A673 (cell line): ENCODE measurements around the gene LHFPL2. TPM values are rescaled to one million over a fixed set of nuclear protein-coding genes. Genes with fewer than 3 reads are reported as not detected.

Experiments used
- BruUV-seq: library from RNA; stranded (reverse); fragments of 400-500 nt; replicated peaks from 2 replicates; lab custom pipeline; 2021; lab: Mats Ljungman, UMichigan
- CTCF ChIA-PET: fragments of 300-600 bp; sonication (Branson Sonifier 250); formaldehyde crosslinking; loops from one replicate; lab custom pipeline; 2022; ENCODE audit warnings: antibody characterized with exemption; lab: Charles Lee
- POLR2A ChIA-PET: fragments of 300-600 bp; sonication (Branson Sonifier 250); formaldehyde crosslinking; loops from one replicate; lab custom pipeline; 2022; ENCODE audit warnings: antibody characterized with exemption; ENCODE audit not compliant: low non-redundant PET; lab: Charles Lee
- DNase-seq: peaks from one replicate; pipeline ENCODE4 v3.0.0-alpha.2; 2015; ENCODE audit warnings: low spot score
- H3K27ac ChIP-seq: fragments of 200-600 bp; sonication (generic); 2 replicates; pipeline ENCODE4 v1.5.1; 2016; ENCODE audit warnings: mixed run types, low read depth, mild to moderate bottlenecking, mixed read lengths, antibody characterized with exemption, low read length; ENCODE audit not compliant: poor library complexity, severe bottlenecking
- H3K27me3 ChIP-seq: fragments of 200-600 bp; sonication (generic); replicated peaks from 2 replicates; pipeline ENCODE4 v1.6.1; 2017; ENCODE audit warnings: mixed run types, low read depth, mild to moderate bottlenecking, mixed read lengths, antibody characterized with exemption, low read length; ENCODE audit not compliant: insufficient read depth, poor library complexity
- H3K36me3 ChIP-seq: fragments of 200-600 bp; sonication (generic); 2 replicates; pipeline ENCODE4 v1.6.1; 2016; ENCODE audit warnings: mixed run types, mild to moderate bottlenecking, mixed read lengths, antibody characterized with exemption, low read length; ENCODE audit not compliant: insufficient read depth, poor library complexity, severe bottlenecking
- H3K4me1 ChIP-seq: fragments of 200-600 bp; sonication (generic); 2 replicates; pipeline ENCODE4 v1.6.1; 2017; ENCODE audit warnings: mixed run types, mild to moderate bottlenecking, mixed read lengths, antibody characterized with exemption, low read length; ENCODE audit not compliant: insufficient read depth, poor library complexity, severe bottlenecking
- H3K4me3 ChIP-seq: fragments of 200-600 bp; sonication (generic); 2 replicates; pipeline ENCODE4 v1.5.1; 2016; ENCODE audit warnings: low read depth, mixed run types, mild to moderate bottlenecking, mixed read lengths, low read length; ENCODE audit not compliant: poor library complexity, severe bottlenecking
- H3K9me3 ChIP-seq: fragments of 200-600 bp; sonication (generic); 2 replicates; pipeline ENCODE4 v1.6.1; 2016; ENCODE audit warnings: mixed run types, low read depth, mild to moderate bottlenecking, mixed read lengths, antibody characterized with exemption, low read length; ENCODE audit not compliant: poor library complexity, severe bottlenecking
- CTCF ChIP-seq: fragments of 300-800, 200-600 bp; sonication (generic); conservative IDR thresholded peaks from 2 replicates; pipeline ENCODE4 v1.5.1; 2017; ENCODE audit warnings: low read depth, mild to moderate bottlenecking, antibody characterized with exemption, low read length, moderate library complexity, mixed read lengths
- EZH2 ChIP-seq: fragments of 200-600 bp; sonication (generic); IDR thresholded peaks from 2 replicates; pipeline ENCODE4 v1.6.1; 2017; ENCODE audit warnings: borderline replicate concordance, low read depth, mild to moderate bottlenecking, mixed read lengths, antibody characterized with exemption, low read length; ENCODE audit not compliant: poor library complexity, severe bottlenecking
- intact Hi-C: fragments of 100-400 bp; cut with micrococcal nuclease; formaldehyde crosslinking; loops from one replicate; pipeline ENCODE4 v1.10.0; 2022; ENCODE audit not compliant: unreplicated experiment
- total RNA-seq: library from RNA; stranded (reverse); gene quantifications from 2 replicates; pipeline ENCODE4 v1.2.3, GENCODE V29; 2021

Gene LHFPL2
- total RNA-seq, 1 experiment from 2014 or later = 6.2 TPM

GRCh38 chr5:78537411-78537810, 111.2 kb downstream of the LHFPL2 start:
- no peak for DNase-seq
- Histone ChIP-seq H3K27ac (no peak overlapping the region), H3K27me3 (no peaks in the 10 kb centered on the region), H3K36me3 (no peaks in the 10 kb centered on the region), H3K9me3 (no peaks in the 10 kb centered on the region), H3K4me3 (no peak overlapping the region), H3K4me1 (no peaks in the 10 kb centered on the region)
- TF ChIP-seq EZH2 (no peak), CTCF (no peak)
- CTCF ChIA-PET = no interaction called here
- no TSS peak for BruUV-seq
- intact Hi-C loops = loop anchor here (2.0 to 10.0 kb wide), 2 partner anchors 349 to 427 kb away; no protein-coding TSS in a partner anchor
- POLR2A ChIA-PET = no interaction called here

- no TSS peak for BruUV-seq
- DNase-seq = no peak
- intact Hi-C loops = loop anchor here (2.0 to 10.0 kb wide), 2 partner anchors 350 to 428 kb away; no protein-coding TSS in a partner anchor
- H3K9me3 ChIP-seq = no peaks in the 10 kb centered on the region
- ChIA-PET CTCF (no interaction called here), POLR2A (no interaction called here)
- no peak for TF ChIP-seq EZH2
- no peak for TF ChIP-seq CTCF
- H3K36me3 ChIP-seq = no peaks in the 10 kb centered on the region
- H3K4me3 ChIP-seq = no peak overlapping the region
- H3K27ac ChIP-seq = no peak overlapping the region
- no peaks in the 10 kb centered on the region for H3K27me3 ChIP-seq
- H3K4me1 ChIP-seq = no peaks in the 10 kb centered on the region
These were observed 111.8 kb downstream of the LHFPL2 start for GRCh38 chr5:78536661-78537196.

GRCh38 chr5:78534905-78535200, 113.7 kb downstream of the LHFPL2 start:
- BruUV-seq = no TSS peak
- Histone ChIP-seq H3K27ac (no peak overlapping the region), H3K4me1 (no peaks in the 10 kb centered on the region), H3K27me3 (no peaks in the 10 kb centered on the region), H3K9me3 (no peaks in the 10 kb centered on the region), H3K4me3 (no peak overlapping the region), H3K36me3 (no peaks in the 10 kb centered on the region)
- CTCF ChIA-PET = no interaction called here
- intact Hi-C loops = loop anchor here (10.0 kb wide), 1 partner anchor 430 kb away; no protein-coding TSS in a partner anchor
- POLR2A ChIA-PET = no interaction called here
- TF ChIP-seq CTCF = no peak
- TF ChIP-seq EZH2 = no peak
- no peak for DNase-seq
